Large intestine (tissue), 3 donors: Measurements from ENCODE around the gene UQCC3. TPM values are rescaled to one million over a fixed set of nuclear protein-coding genes. Genes with fewer than 3 reads are reported as not detected.
A peak's percentile ranks its signal among the peaks of the same experiment; 100 is the strongest.
"Not testable (repeated sequence)": the region's sequence is repeated elsewhere in the genome, so short reads cannot be mapped to it uniquely, and the experiment has no call there.

Experiments used
- DNase-seq, 2 donors: peaks; one replicate each; pipeline versions ENCODE4 v3.0.0 to v3.0.0-alpha.2; 2013
- H3K27ac ChIP-seq: one replicate; pipeline ENCODE4 v1.5.1; 2013; ENCODE audit warnings: low read length
- H3K27me3 ChIP-seq: 2 replicates; pipeline ENCODE4 v1.6.1; 2013; ENCODE audit warnings: low read length; ENCODE audit not compliant: control insufficient read depth, insufficient read depth
- H3K36me3 ChIP-seq: 2 replicates; pipeline ENCODE4 v1.6.1; 2013; ENCODE audit warnings: low read length; ENCODE audit not compliant: control insufficient read depth, insufficient read depth
- H3K4me1 ChIP-seq: one replicate; pipeline ENCODE4 v1.6.1; 2013; ENCODE audit warnings: low read length; ENCODE audit not compliant: control insufficient read depth, insufficient read depth
- H3K4me3 ChIP-seq: one replicate; pipeline ENCODE4 v1.5.1; 2013; ENCODE audit warnings: low read length
- H3K9me3 ChIP-seq: one replicate; pipeline ENCODE4 v1.6.1; 2013; ENCODE audit warnings: mild to moderate bottlenecking, low read depth, low read length, moderate library complexity; ENCODE audit not compliant: control insufficient read depth
- WGBS: methylation state at CpG from one replicate; pipeline ENCODE4 v1.1.5; 2013; ENCODE audit warnings: low lambda C conversion rate; ENCODE audit not compliant: insufficient coverage; 5-methylcytosine and 5-hydroxymethylcytosine counted together
- polyA plus RNA-seq: library from polyadenylated mRNA; unstranded; fragments of 120-200 nt; gene quantifications from one replicate; pipeline ENCODE4 v1.2.1, GENCODE V29; 2013

UQCC3 gene
- polyA plus RNA-seq, 1 donor, result 10.4 TPM

GRCh38 chr11:62665599-62666258 lies 5.7 kb upstream of the UQCC3 start:
- Histone ChIP-seq H3K4me1 (peaks cover 24% of the 10 kb centered on the region), H3K27me3 (no peaks in the 10 kb centered on the region)

GRCh38 chr11:62666259-62666926 lies 5.1 kb upstream of the UQCC3 start:
- WGBS, result no CpG with 5 or more reads among the region's 16 CpGs
- Histone ChIP-seq H3K4me3 (peak overlapping the region; percentile 92), H3K9me3 (no peaks in the 10 kb centered on the region)

More at GRCh38 chr11:62665599-62666258, 5.7 kb upstream of the UQCC3 start:
- WGBS, result no CpG with 5 or more reads among the region's 39 CpGs
- peaks cover 28% of the 10 kb centered on the region for H3K36me3 ChIP-seq
- peak overlapping the region; percentile 92 for H3K4me3 ChIP-seq
- DNase-seq, result peak; percentile 38 to 39
- peak overlapping the region; percentile 83 for H3K27ac ChIP-seq
- no peaks in the 10 kb centered on the region for H3K9me3 ChIP-seq

DNA sequence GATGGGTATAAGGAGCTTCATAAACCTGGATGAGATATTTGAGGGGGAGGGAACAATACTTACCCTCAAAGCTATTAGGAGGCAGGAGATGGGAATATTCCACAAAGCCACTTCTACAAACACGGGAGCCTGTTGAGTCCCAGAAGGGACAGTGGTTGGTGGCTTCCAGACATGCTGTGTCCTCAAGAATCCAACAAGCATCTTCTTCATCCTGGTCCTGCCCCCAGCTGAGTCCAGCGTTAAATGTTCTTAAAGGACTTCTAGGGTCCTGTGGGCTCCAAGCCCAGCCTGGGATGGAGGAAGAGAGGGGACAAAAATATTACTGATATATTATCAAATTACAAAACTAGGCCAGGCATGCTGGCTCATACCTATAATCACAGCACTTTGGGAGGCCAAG lies 4.0 kb upstream of the UQCC3 start:
- Histone ChIP-seq H3K27ac (no peak overlapping the region), H3K9me3 (no peaks in the 10 kb centered on the region), H3K36me3 (peaks cover 20% of the 10 kb centered on the region), H3K27me3 (no peaks in the 10 kb centered on the region), H3K4me1 (peaks cover 26% of the 10 kb centered on the region), H3K4me3 (no peak overlapping the region)
- no peak for DNase-seq
- no CpG with 5 or more reads among the region's 2 CpGs for WGBS

More at GRCh38 chr11:62666259-62666926, 5.1 kb upstream of the UQCC3 start:
- Histone ChIP-seq H3K4me1 (peaks cover 24% of the 10 kb centered on the region), H3K36me3 (peaks cover 28% of the 10 kb centered on the region), H3K27ac (peak overlapping the region; percentile 83), H3K27me3 (no peaks in the 10 kb centered on the region)
- DNase-seq, result no peak

GRCh38 chr11:62669420-62670161 lies 1.9 kb upstream of the UQCC3 start:
- Histone ChIP-seq H3K4me1 (peaks cover 32% of the 10 kb centered on the region), H3K27me3 (no peaks in the 10 kb centered on the region), H3K36me3 (peaks cover 24% of the 10 kb centered on the region), H3K9me3 (no peaks in the 10 kb centered on the region), H3K27ac (no peak overlapping the region), H3K4me3 (no peak overlapping the region)
- peak in 1 of 2 donors; percentile 30 for DNase-seq
- WGBS, result no CpG with 5 or more reads among the region's 4 CpGs

DNA sequence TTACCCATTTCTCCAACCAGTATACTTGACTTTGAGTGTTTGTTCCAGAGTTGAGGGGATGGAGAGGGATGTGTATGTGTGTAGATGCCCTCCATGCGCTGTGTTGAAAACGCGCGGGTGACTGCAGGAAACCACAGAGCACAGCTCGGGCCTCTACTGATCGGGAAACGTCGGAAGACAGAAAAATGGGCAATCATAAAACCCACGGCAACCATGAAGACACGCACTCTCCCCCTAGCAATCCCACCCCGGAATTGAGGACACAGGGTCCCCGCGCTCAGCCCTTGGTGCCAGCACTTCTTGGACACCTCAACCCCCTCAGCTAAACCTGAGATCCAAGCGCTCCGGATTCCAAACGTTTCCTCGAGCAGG lies 251 bp upstream of the UQCC3 start:
- WGBS, result no CpG with 5 or more reads among the region's 17 CpGs
- Histone ChIP-seq H3K4me1 (peaks cover 29% of the 10 kb centered on the region), H3K36me3 (peaks cover 26% of the 10 kb centered on the region), H3K27ac (peak overlapping the region; percentile 83), H3K27me3 (no peaks in the 10 kb centered on the region), H3K9me3 (no peaks in the 10 kb centered on the region), H3K4me3 (peak overlapping the region; percentile 98)
- no peak for DNase-seq

DNA sequence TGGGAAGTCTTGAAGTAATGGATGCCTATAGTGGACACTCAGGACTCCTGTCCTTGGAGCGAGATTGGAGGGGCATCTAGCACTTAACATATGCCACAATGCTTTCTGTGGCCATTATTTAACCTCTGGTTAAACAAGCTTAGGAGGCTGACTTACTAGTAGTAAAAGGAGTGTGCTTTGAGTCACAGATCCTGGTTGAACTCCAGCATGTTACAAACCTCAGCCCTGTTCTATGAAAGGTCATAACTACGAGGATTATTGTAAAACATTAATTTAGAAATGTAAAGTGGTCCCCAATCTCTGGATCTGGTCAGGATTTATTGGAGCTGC lies 1.7 kb downstream of the UQCC3 start:
- H3K4me3 ChIP-seq, result no peak overlapping the region

DNA sequence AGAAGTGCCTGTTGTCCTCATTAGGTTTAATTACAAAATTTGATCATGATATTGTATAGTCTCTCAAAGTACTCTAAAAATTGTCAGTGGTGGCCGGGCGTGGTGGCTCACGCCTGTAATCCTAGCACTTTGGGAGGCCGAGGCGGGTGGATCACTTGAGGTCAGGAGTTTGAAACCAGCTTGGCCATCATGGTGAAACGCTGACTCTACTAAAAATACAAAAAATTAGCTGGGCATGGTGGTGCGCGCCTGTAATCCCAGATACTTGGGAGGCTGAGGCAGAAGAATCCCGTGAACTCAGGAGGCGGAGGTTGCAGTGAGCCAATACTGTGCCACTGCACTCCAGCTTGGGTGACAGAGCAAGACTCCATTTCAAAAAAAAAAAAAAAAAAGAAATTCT lies 3.9 kb downstream of the UQCC3 start:
- Histone ChIP-seq H3K36me3 (peaks cover 25% of the 10 kb centered on the region), H3K4me1 (peaks cover 14% of the 10 kb centered on the region)
- WGBS, result no CpG with 5 or more reads among the region's 10 CpGs
- not testable (repeated sequence) for H3K27me3 ChIP-seq, H3K9me3 ChIP-seq, DNase-seq, H3K4me3 ChIP-seq, H3K27ac ChIP-seq

More for the DNA sequence above, 1.7 kb downstream of the UQCC3 start:
- no CpG with 5 or more reads among the region's 2 CpGs for WGBS
- no peaks in the 10 kb centered on the region for H3K27me3 ChIP-seq
- H3K4me1 ChIP-seq, result peaks cover 16% of the 10 kb centered on the region
- no peak overlapping the region for H3K27ac ChIP-seq
- H3K36me3 ChIP-seq, result peaks cover 25% of the 10 kb centered on the region
- no peaks in the 10 kb centered on the region for H3K9me3 ChIP-seq
- DNase-seq, result no peak

- Histone ChIP-seq H3K27me3 (no peaks in the 10 kb centered on the region), H3K9me3 (no peaks in the 10 kb centered on the region), H3K36me3 (peaks cover 25% of the 10 kb centered on the region), H3K27ac (no peak overlapping the region), H3K4me1 (peaks cover 14% of the 10 kb centered on the region), H3K4me3 (no peak overlapping the region)
- DNase-seq, result no peak
- no CpG with 5 or more reads among the region's 6 CpGs for WGBS
Measured at GRCh38 chr11:62676698-62677097, 5.2 kb downstream of the UQCC3 start.

DNA sequence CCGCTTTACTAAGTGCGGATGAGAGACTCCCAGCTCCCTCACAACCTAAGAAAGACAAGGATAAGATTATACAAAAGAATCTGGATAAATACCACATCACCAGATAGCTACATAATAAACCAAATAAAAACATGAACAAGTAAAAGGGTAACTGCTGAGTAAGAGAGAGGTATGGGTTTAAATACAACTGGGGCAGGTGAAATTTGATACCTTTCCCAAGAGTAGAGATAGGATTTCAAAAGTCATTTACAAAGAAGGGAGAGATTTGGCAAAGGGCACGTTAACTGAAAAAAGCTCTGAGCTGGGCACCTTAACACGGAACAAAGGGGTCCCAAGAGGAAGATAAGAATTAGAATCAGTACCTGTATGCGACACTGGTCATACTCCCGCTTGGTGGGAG lies 5.7 kb downstream of the UQCC3 start:
- Histone ChIP-seq H3K4me3 (no peak overlapping the region), H3K27me3 (no peaks in the 10 kb centered on the region), H3K4me1 (peaks cover 14% of the 10 kb centered on the region), H3K36me3 (peaks cover 25% of the 10 kb centered on the region), H3K9me3 (no peaks in the 10 kb centered on the region), H3K27ac (no peak overlapping the region)
- DNase-seq, result no peak
- no CpG with 5 or more reads among the region's 6 CpGs for WGBS

- H3K36me3 ChIP-seq, result peaks cover 25% of the 10 kb centered on the region
- H3K4me3 ChIP-seq, result peak overlapping the region; percentile 94
- no peak for DNase-seq
- H3K27me3 ChIP-seq, result no peaks in the 10 kb centered on the region
- no peak overlapping the region for H3K27ac ChIP-seq
- 83% methylated on average over 9 of the region's 15 CpGs for WGBS
- H3K9me3 ChIP-seq, result no peaks in the 10 kb centered on the region
- H3K4me1 ChIP-seq, result peaks cover 10% of the 10 kb centered on the region
Measured at GRCh38 chr11:62677714-62678113, 6.2 kb downstream of the UQCC3 start.
